Body of pancreas (tissue), 4 donors: ENCODE results near the gene TTC33. TPM values are rescaled to one million over a fixed set of nuclear protein-coding genes. Genes with fewer than 3 reads are reported as not detected.
"Not testable (repeated sequence)": the region's sequence is repeated elsewhere in the genome, so short reads cannot be mapped to it uniquely, and the experiment has no call there.

Source experiments
- ATAC-seq: fragments of 150-250 bp; one replicate; pipeline ENCODE4 v1.9.1; 2016
- DNase-seq, 4 donors: peaks; one replicate each; pipeline ENCODE4 v3.0.0-alpha.2; 2019
- H3K27ac ChIP-seq, 4 donors: fragments of 200-600 bp; sonication (generic); 1 replicate in 3 of 4; 2 replicates in 1 of 4; pipeline versions ENCODE4 v1.5.1 to v1.6.1; 2016 to 2019; ENCODE audit warnings: mild to moderate bottlenecking in 1 of 4, mixed read lengths in 1 of 4, moderate library complexity in 1 of 4
- H3K27me3 ChIP-seq, 2 donors: fragments of 200-600 bp; sonication (generic); one replicate each; pipeline ENCODE4 v1.6.0; 2016; ENCODE audit warnings: mild to moderate bottlenecking in 1 of 2
- H3K36me3 ChIP-seq, 2 donors: fragments of 200-600 bp; sonication (generic); replicated peaks in 1 of 2; 2 replicates each; pipeline ENCODE4 v1.5.1; 2016; ENCODE audit warnings: low read depth in 2 of 2; ENCODE audit not compliant: insufficient read depth in 1 of 2
- H3K4me1 ChIP-seq: fragments of 200-600 bp; sonication (generic); one replicate; pipeline ENCODE4 v1.6.0; 2016
- H3K4me3 ChIP-seq, 2 donors: fragments of 200-600 bp; sonication (generic); 1 replicate in 1 of 2; 2 replicates in 1 of 2; pipeline ENCODE4 v1.5.1; 2016 to 2019
- H3K9me3 ChIP-seq, 3 donors: fragments of 200-600 bp; sonication (generic); 1 replicate in 2 of 3; 2 replicates in 1 of 3; pipeline ENCODE4 v1.5.1; 2016
- POLR2A ChIP-seq, 3 donors: fragments of 450-650 bp; IDR thresholded peaks; one replicate each; pipeline ENCODE4 v1.6.1; 2016; ENCODE audit warnings: antibody characterized with exemption in 3 of 3, mild to moderate bottlenecking in 2 of 3
- WGBS, 2 donors: methylation state at CpG; one replicate each; pipeline ENCODE4 v1.1.5; 2017; 5-methylcytosine and 5-hydroxymethylcytosine counted together
- intact Hi-C: fragments of 100-400 bp; cut with DNase I; formaldehyde crosslinking; loops from one replicate; pipeline ENCODE4 v1.15.1; 2023
- total RNA-seq, 2 donors: library from RNA; depleted of rRNA; stranded (reverse); fragments of >200 nt; gene quantifications; one replicate each; pipeline ENCODE4 v1.1.0, GENCODE V29; 2016
- TF ChIP-seq, protein P1 (sequence below), 7 experiments: fragments of 450-650 bp in 4 of 7; fragments of 200-600 bp in 3 of 7; sonication (generic) in 3 of 7; IDR thresholded peaks; one replicate each; pipeline ENCODE4 v1.5.1; 2016 to 2019; ENCODE audit warnings: antibody characterized with exemption in 7 of 7

The TTC33 gene
- total RNA-seq, 2 donors from 2014 or later: 2.3 to 9.3 TPM

DNA sequence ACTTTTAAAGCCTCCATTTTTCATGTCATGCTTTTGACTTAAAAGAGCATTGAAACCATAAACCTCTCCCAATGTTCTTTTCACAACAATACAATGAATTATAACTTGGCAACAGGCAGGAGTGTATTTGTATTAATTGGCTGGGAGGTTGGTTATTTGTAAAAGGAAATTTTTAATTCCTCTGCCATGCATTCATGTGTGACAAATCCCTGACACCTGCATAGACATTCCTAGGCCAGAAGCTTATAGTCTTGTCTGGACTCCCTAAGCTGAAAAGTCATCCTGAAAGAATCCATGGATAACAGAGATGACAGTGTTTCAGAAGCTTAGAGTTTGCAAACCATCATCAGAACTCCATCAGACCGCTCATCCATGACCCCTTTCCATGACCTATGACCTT is 152.4 kb downstream of the TTC33 start:
- Histone ChIP-seq H3K36me3 (no peaks in the 10 kb centered on the region), H3K27ac (no peak overlapping the region), H3K4me1 (no peaks in the 10 kb centered on the region), H3K4me3 (no peak overlapping the region), H3K27me3 (no peaks in the 10 kb centered on the region), H3K9me3 (no peaks in the 10 kb centered on the region)
- DNase-seq: no peak
- ATAC-seq: no peak
- intact Hi-C loops: no loop called here
- 97 to 100% methylated on average over 1 of the region's 1 CpG for WGBS, 2 donors
- TF ChIP-seq POLR2A (IDR thresholded peaks at IDR 0.05): no peak
- TF ChIP-seq, protein P1, sequence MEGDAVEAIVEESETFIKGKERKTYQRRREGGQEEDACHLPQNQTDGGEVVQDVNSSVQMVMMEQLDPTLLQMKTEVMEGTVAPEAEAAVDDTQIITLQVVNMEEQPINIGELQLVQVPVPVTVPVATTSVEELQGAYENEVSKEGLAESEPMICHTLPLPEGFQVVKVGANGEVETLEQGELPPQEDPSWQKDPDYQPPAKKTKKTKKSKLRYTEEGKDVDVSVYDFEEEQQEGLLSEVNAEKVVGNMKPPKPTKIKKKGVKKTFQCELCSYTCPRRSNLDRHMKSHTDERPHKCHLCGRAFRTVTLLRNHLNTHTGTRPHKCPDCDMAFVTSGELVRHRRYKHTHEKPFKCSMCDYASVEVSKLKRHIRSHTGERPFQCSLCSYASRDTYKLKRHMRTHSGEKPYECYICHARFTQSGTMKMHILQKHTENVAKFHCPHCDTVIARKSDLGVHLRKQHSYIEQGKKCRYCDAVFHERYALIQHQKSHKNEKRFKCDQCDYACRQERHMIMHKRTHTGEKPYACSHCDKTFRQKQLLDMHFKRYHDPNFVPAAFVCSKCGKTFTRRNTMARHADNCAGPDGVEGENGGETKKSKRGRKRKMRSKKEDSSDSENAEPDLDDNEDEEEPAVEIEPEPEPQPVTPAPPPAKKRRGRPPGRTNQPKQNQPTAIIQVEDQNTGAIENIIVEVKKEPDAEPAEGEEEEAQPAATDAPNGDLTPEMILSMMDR (IDR thresholded peaks at IDR 0.05): no peak

DNA sequence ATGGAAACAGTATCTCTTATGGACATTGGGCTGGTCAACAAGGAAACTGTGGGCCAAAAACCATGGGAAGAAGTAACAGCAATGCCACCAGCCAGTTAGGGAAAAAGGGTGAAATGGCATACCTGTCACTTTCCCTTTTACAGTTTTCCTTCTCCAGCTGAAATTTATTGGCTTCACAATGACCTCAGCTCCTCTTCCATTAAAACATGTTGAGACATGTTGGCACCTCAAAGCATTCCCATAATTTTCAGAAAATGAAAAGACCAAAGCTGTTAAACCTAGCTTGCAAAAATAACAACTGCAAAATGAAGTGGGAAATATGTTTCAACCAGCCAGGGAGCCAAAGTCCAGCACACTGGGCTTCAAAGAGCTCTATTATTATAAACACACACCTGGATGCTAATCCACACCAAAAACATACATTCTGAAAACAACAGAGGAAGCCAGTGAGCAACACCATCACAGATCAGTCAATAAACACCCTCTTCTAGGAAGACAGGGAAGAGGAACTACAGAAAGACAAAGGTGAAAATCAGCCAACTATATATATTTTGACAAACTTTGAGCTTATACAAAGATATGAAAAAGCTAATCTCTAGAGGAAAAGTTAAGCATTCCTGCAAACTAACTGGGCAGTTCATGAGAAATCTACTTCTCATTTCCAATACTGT is 154.4 kb downstream of the TTC33 start:
- Histone ChIP-seq H3K9me3 (no peaks in the 10 kb centered on the region), H3K4me3 (no peak overlapping the region), H3K4me1 (no peaks in the 10 kb centered on the region), H3K36me3 (no peaks in the 10 kb centered on the region), H3K27ac (no peak overlapping the region), H3K27me3 (no peaks in the 10 kb centered on the region)
- intact Hi-C loops: no loop called here
- ATAC-seq: no peak
- TF ChIP-seq, protein P1 (IDR thresholded peaks at IDR 0.05): no peak
- no peak for TF ChIP-seq POLR2A (IDR thresholded peaks at IDR 0.05)
- no peak for DNase-seq

DNA sequence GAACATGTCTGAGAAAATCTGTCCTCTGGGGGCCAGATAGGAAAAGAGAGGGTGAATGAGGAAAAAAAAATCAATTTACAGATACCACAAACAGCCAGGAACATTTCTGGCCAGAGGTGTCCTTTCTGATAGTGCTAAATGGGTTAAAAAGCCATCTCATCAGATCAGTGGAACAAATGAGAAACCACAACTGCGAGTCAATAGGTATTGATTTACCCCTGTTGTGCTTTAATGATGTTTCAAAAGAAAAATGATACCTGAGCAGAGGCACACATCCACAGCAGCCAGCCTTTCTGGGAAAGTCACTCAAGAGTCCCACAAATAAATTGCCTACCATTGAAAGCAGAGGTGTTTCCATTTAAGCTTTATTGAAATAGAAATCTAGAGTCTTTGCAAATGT is 155.4 kb downstream of the TTC33 start:
- no peak overlapping the region for H3K4me3 ChIP-seq
- no peaks in the 10 kb centered on the region for H3K36me3 ChIP-seq
- ATAC-seq (no peak), DNase-seq (no peak)
- no peaks in the 10 kb centered on the region for H3K4me1 ChIP-seq
- TF ChIP-seq, protein P1 (IDR thresholded peaks at IDR 0.05): no peak
- TF ChIP-seq POLR2A (IDR thresholded peaks at IDR 0.05): no peak
- intact Hi-C loops: no loop called here
- no peak overlapping the region for H3K27ac ChIP-seq
- no peaks in the 10 kb centered on the region for H3K27me3 ChIP-seq
- H3K9me3 ChIP-seq: no peaks in the 10 kb centered on the region
- 52 to 65% methylated on average over 1 of the region's 1 CpG for WGBS, 2 donors

- ATAC-seq (no peak), DNase-seq (no peak)
- intact Hi-C loops: no loop called here
- TF ChIP-seq, protein P1 (IDR thresholded peaks at IDR 0.05): no peak
- no peak for TF ChIP-seq POLR2A (IDR thresholded peaks at IDR 0.05)
- no peaks in the 10 kb centered on the region for H3K27me3 ChIP-seq
- no peaks in the 10 kb centered on the region for H3K9me3 ChIP-seq
- no peak overlapping the region for H3K4me3 ChIP-seq
- H3K4me1 ChIP-seq: no peaks in the 10 kb centered on the region
- H3K36me3 ChIP-seq: no peaks in the 10 kb centered on the region
- H3K27ac ChIP-seq: no peak overlapping the region
Observed at GRCh38 chr5:40599676-40600075, 156.1 kb downstream of the TTC33 start.

DNA sequence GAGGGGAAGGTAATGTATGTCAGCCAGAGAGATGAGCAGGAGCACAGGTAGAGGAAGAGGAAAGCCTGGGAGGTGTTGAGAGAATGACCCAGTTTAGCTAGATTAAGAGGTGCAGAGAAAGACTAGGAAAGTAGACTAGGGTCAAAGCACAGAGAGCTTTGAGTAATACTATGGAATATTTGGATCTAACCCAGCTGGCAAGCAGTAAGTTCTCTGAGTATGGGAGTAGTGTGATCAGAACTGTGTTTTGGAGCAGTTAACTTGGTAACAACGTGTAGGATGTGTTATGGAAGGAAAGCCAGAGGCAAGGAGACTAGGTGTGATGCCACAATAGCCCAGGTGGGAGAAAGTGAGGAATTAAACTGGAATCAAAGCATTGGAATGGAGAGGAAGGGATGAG is 160.9 kb downstream of the TTC33 start:
- 23 to 35% methylated on average over 1 of the region's 1 CpG for WGBS, 2 donors
- H3K4me3 ChIP-seq: no peak overlapping the region
- intact Hi-C loops: no loop called here
- TF ChIP-seq POLR2A (IDR thresholded peaks at IDR 0.05): no peak
- TF ChIP-seq, protein P1 (IDR thresholded peaks at IDR 0.05): no peak
- H3K9me3 ChIP-seq: peaks cover 0 to 3% (median 0%) of the 10 kb centered on the region in 3 donors
- H3K4me1 ChIP-seq: no peaks in the 10 kb centered on the region
- H3K36me3 ChIP-seq: no peaks in the 10 kb centered on the region
- H3K27me3 ChIP-seq: no peaks in the 10 kb centered on the region
- H3K27ac ChIP-seq: no peak overlapping the region
- ATAC-seq (no peak), DNase-seq (no peak)

- H3K36me3 ChIP-seq, H3K9me3 ChIP-seq, H3K4me3 ChIP-seq, H3K4me1 ChIP-seq, intact Hi-C loops, H3K27me3 ChIP-seq, H3K27ac ChIP-seq, DNase-seq, ATAC-seq: not testable (repeated sequence)
- WGBS, 2 donors: 76 to 81% methylated on average over 10 of the region's 10 CpGs
Observed at GRCh38 chr5:40591727-40592396, 163.9 kb downstream of the TTC33 start.
